T47D (cell line): ENCODE results near the gene EMID1.

Source experiments
- DNase-seq, 2 experiments: peaks; one replicate each; pipeline versions ENCODE4 v3.0.0 to v3.0.0-alpha.2; 2011 to 2012; ENCODE audit warnings: low read depth in 1 of 2, low spot score in 1 of 2
- JUND ChIP-seq: IDR thresholded peaks from 2 replicates; pipeline ENCODE4 v1.6.1; 2012; ENCODE audit warnings: low read depth
- in situ Hi-C: cut with HindIII; loops from 2 replicates; pipeline ENCODE4 v1.10.0; 2016; ENCODE audit warnings: low sequenced_read_pairs, low pct_unique_long_range_greater_than_20kb

The EMID1 gene

DNA sequence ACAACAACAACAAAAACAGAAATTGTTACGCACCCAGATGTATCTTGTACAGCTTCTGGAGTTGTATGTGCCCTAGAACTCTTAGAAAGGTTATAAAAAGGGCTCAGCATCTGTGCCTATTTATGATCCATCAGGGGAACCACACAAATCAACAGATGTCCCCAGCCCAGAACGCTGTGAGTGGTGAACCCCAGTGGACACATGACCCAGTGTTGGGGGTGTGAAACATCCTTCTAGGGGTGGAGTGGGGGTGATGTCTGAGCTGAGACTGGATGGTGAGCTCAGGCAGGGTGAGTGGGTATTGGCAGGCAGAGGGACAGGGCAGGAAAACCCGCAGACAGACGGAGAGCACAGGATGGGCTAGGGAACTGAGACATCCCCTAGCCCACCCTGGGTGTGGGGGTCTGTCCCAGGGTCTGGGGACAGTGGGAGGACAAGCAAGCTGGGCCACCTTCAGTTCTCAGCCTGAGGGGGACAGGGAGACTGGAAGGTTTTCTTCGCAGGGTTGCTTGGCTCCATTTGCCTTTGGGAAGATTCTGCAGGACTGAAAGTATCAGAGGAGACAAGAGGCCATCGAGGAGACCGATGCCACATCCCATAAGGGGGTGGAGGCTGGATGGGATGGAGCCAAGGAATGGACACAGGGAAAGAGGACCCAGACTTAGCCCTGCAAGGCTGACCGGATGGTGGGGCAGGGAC is 5.8 kb upstream of the EMID1 start:
- DNase-seq, result no peak
- in situ Hi-C loops, result no loop called here
- no peak for TF ChIP-seq JUND

DNA sequence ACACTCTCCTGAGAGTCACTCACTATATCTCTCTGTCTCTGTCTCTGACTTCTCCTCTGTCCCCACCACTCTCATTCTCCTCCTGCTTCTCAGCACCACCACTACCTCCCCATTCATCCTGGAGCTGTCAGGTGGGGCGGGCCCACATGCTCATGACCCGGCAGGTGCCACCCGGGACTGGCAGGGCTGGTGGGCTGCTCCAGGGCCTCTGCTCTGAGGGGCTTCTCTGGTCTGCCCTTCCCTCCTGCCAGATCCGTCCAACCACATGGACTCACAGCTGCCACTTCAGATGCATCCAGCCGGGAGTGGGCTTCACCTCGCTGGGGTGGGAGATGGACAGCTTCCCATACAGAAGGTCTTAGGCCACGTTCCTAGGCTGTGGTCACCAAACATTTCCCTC is 4.8 kb upstream of the EMID1 start:
- in situ Hi-C loops, result no loop called here
- DNase-seq, result no peak
- no peak for TF ChIP-seq JUND

DNA sequence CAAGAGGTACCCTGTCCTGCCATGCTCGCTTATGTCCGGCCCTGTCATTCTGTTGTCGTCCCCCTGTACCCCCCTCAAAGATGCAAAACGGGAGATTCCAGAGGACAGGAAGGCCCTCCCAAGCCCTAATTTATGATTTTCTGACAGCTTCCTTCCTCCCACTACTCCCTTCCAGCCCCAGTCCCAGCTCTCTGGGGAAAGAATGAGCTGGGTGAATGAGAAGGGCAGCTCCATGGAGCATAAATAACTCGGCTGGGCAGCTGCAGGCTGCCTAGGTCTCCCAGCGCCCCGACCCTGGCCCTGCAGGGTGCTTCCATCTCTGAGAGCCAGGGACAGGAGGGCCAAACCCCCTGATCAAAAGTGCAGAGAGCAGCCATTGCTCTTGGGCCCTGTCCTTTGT is 3.9 kb upstream of the EMID1 start:
- no peak for TF ChIP-seq JUND
- in situ Hi-C loops, result no loop called here

DNA sequence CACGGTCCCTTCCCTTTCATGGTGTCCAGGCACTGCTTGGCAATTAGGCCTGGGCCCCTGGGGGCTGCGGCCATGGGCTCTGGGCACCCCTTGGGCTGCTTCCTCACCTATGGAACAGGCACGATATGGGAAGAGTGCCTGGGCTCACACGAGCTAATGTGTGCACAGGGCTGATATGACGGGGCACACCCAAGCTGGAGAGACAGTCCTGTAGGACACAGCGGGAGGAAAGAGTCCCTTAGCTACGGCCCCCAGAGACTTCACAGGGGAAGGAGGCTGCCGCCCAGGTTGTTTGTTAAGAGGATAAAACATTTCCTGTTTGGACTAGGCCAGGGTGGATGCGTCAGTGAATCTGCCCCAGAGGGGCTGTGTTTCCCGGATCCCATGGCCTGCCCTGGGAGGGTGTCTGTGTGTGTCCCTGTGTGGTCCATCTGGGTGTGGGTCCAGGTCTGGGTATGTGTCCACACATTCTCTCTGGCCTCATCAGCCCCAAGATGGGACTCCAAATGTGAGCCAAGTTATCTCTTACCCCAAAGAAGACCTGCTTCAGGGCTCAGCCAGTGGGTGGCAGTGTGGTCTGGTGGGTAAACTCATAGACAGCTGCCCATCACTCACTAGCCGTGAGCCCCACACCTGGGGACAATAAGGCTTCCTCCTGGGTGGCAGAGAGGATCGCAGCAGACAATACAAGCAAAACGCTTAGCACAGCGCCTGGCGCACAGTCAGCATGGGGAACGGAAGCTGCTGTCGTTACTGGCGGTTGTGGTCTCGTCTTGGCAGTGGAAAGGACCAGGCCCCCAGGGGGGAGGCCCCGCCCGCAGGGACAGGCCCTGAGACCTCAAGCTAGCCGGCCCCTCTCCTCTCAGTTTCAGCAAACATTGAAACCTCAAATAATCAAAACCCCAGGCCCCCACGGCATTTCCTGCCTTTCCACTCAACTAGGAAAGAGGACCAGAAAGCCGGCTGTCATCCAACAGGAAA is 3.2 kb upstream of the EMID1 start:
- peak; percentile 28 to 55 for DNase-seq
- no peak for TF ChIP-seq JUND
- in situ Hi-C loops, result no loop called here

More for the DNA sequence above, 3.9 kb upstream of the EMID1 start:
- DNase-seq, result no peak

DNA sequence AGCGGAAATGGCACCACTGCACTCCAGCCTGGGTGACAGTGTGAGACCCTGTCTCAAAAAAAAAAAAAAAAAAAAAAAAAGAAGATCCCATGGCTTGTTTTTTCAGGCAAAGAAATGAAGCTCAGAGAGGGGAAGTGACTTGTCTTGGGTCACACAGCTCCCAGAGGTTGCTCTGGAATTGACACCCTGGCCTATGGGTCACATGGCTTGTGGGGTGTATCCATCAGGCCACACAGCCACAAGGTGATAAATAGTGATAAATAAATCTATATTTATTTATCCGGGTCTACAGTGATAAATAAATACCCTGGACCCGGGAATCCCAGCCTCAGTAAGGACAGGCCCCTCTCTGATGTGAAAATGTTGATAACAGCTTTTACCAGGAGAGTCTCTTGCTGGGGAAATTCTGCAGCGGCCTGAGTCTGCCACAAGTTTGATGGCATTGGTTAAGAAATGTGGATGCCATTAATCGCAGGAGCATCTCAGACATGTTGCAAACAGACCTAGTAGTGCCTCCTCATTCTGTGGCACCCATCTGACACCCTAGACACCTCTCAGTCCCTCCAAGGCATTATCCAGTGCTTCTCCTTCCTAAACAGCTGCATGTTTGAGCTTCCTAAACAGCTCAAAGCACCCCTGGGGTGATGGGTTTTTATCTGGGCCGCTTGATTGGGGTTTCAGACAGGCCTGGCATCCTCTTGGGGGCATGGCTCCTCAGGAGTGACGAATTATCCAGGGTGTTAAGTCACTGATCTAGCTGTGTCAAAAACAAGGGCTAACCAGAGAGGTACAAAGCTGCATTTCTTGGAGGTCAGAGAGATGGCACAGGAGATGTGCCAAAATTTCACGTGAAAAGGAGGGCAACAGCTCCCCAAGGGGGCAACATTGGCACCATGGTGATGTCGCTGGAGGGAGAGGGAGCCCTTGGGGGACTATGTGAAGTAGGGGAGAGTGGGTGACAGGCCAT is 1.9 kb upstream of the EMID1 start:
- in situ Hi-C loops, result no loop called here
- TF ChIP-seq JUND, result no peak
- no peak for DNase-seq

DNA sequence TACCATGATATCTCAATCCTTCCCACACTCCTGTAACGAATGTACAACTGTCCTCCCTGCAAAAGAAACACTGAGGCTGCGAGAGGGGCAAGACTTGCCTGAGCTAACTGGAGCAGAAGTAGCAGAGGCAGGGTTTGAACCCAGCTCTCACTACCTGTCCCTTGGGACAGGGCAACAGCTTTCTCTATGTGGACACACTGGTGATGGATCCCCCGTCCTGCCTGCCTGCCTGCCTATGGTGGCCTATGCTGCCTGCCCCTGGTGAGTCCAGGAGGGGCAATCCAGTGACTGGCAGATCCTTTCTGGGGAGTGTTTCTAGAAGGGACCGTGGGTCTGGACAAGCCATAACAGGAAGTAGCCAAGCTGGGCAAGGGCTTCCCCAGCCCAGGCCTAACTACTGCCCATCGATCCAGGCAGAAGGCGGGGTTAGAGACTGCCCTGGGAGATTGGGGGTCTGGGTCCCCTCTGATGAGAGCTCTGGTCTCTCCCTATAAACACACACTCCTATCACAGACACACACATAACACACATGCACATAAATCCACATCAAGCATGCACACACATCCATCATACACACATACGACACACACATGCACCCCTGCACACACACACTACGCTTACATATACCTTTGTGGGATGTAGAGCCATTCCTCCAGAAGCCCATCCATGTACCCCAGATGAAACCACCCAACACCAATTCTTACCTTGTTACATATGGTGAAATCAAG is 1.1 kb upstream of the EMID1 start:
- no peak for DNase-seq
- in situ Hi-C loops, result no loop called here
- no peak for TF ChIP-seq JUND

DNA sequence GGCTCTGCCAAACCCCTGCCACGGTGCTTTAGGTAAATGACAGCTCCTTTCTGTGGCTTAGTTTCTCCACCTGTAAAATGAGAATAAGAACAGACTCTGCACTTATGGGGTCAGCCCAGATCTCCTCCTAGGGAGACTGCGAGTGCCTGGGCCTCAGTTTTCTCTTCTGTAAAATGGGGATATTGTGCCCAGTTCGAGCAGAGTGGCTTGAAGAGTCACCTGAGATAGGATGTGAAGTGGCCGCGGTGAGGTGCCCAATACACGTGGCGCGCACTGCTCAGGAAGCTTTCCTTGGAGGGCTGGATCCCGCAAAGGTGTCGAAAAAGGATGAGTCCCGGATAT is 473 bp upstream of the EMID1 start:
- DNase-seq, result peak in 1 of 2 experiments; percentile 43
- in situ Hi-C loops, result no loop called here
- no peak for TF ChIP-seq JUND

DNA sequence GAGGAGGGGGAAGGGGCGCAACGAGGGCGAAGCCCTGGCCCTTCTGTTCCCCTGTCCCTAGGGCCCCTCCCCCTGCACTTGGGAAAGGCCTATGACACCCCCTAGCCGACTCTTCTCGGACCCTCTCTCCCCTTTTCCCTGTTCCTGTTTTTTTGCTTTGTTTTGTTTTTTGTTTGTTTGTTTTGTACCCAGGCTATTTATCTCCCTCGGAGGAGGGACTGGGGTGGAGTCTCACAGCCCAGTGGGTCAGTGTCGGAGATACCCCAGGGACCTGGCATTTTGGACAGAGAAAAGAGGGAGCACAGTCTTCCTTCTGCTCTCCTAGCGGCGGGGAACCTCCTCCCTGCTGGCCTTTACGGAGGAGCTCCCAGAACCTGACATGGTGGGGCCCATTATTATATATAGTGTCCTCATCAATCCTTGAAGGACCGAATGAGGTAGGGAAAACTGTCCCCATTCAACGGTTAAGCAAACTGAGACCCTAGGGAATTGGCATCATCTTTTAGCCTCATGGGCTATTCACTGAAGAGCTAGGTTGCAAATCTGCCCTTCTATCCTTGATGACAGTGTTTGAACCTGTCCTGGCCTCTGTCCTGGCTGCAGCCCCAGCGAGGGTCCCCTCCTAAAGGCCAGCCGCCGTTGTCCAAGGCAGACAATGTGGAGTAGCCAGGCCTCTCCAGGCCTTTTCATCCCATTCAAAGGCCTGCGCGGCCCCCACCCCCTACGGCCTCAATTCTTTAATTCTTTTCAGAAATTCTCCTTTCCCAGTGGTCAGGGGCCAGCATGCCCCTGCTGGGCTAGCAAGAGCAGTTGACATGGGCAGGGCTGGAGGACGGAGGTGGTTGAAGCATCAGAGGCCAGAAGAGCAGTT is 911 bp downstream of the EMID1 start:
- no peak for TF ChIP-seq JUND
- no peak for DNase-seq
- in situ Hi-C loops, result no loop called here

DNA sequence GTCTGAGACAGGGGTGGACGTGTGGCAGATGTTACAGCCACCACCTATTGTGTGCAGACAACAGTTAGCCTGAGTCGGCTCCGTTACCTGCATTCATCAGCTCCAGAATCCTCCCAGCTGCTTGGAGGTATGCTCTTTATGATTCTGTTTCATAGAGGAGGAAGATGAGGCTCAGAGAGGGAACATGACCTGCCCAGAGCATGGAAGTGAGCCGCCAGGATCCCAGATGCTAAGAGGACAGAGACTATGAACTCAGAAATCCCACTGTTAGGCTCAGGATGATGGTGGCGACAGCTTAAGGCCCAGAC is 1.5 kb downstream of the EMID1 start:
- in situ Hi-C loops, result no loop called here
- TF ChIP-seq JUND, result no peak
- no peak for DNase-seq

DNA sequence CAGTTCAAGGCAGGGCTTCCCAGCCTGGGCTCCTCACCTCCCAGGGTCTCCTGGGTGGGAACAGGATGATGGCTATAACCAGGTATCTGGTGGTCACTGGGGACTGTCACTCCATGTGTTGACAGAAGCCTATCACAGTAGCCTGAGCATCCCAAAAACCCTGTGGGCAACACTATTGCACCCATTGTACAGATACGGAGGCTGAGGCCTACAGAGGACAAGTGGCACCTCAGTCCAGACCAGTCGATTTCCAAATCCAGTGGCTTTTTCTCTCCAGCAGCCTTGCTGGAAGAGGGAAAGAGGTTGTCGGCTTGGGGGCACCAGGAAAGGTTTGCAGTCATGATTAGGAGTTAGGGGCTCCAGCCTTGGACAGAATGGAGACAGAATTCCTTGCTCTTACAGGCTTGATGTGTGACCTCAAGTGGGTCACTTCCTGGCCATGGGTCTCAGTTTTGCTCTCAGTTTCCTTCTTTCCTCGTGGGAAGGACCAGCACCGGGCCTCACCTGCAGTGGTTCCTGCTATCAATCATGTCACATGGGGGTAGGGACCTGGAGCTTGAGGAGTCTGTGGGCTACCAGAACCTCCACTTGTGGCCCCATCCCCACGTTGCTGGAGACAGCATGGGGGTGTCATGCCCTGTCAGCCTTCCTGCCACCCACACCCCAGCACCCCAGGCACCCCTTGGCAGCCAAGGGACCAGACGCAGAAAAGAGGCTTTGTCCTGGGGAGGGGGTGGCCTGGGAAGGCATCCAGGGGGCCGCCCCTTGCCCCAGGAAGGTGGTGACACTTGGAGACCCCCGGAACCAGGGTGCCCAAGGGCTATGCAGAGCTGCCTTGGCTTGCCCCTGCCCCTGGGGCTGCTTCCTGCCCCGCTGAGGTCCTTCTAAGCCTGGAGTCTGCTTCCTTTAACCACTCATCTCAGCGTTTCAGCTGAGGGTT is 2.1 kb downstream of the EMID1 start:
- in situ Hi-C loops, result no loop called here
- no peak for DNase-seq
- no peak for TF ChIP-seq JUND
